HG02970 (cell line): Measurements from ENCODE around the gene TMEM89.

Experiments
- ATAC-seq: cut with Tn5 transposase; IDR thresholded peaks from one replicate; pipeline ENCODE4 v1.9.1; 2021; ENCODE audit warnings: mild to moderate bottlenecking, moderate library complexity, moderate number of reproducible peaks; ENCODE audit not compliant: unreplicated experiment, low FRiP score

Gene TMEM89

GRCh38 chr3:48644898-48645760, 23.6 kb upstream of the TMEM89 start:
- ATAC-seq: no peak

GRCh38 chr3:48642605-48643004, 21.0 kb upstream of the TMEM89 start:
- ATAC-seq: no peak

- no peak for ATAC-seq
Measured at GRCh38 chr3:48641396-48641795, 19.8 kb upstream of the TMEM89 start.

- no peak for ATAC-seq
Measured at GRCh38 chr3:48639944-48640606, 18.5 kb upstream of the TMEM89 start.

- ATAC-seq: no peak
Measured at GRCh38 chr3:48637305-48637704, 15.7 kb upstream of the TMEM89 start.

- no peak for ATAC-seq
Measured at GRCh38 chr3:48636149-48636655, 14.6 kb upstream of the TMEM89 start.

- peak; percentile 85 for ATAC-seq
Measured at GRCh38 chr3:48635222-48636021, 13.9 kb upstream of the TMEM89 start, which contains the start of gene SLC26A6. Gene SLC26A6 (minus strand): TSS chr3:48635461. CDS start chr3:48635393, 68 bp downstream.

GRCh38 chr3:48634661-48635221, 13.2 kb upstream of the TMEM89 start:
- no peak for ATAC-seq

GRCh38 chr3:48633743-48634142, 12.2 kb upstream of the TMEM89 start:
- ATAC-seq: no peak

- no peak for ATAC-seq
Measured at GRCh38 chr3:48633256-48633655, 11.7 kb upstream of the TMEM89 start.

GRCh38 chr3:48631516-48632448, 10.2 kb upstream of the TMEM89 start:
- ATAC-seq: no peak

- ATAC-seq: no peak
Measured at GRCh38 chr3:48630833-48631232, 9.3 kb upstream of the TMEM89 start.

- no peak for ATAC-seq
Measured at GRCh38 chr3:48630407-48630806, 8.8 kb upstream of the TMEM89 start.

GRCh38 chr3:48629894-48630293, 8.3 kb upstream of the TMEM89 start:
- no peak for ATAC-seq

- no peak for ATAC-seq
Measured at GRCh38 chr3:48628277-48629017, 6.9 kb upstream of the TMEM89 start.

GRCh38 chr3:48625600-48625999, 4.0 kb upstream of the TMEM89 start:
- ATAC-seq: no peak

- no peak for ATAC-seq
Measured at GRCh38 chr3:48624767-48625166, 3.2 kb upstream of the TMEM89 start.

GRCh38 chr3:48623851-48624547, 2.4 kb upstream of the TMEM89 start:
- ATAC-seq: no peak
